SH-SY5Y (cell line): Measurements from ENCODE around the gene DIABLO.
A peak's percentile ranks its signal among the peaks of the same experiment; 100 is the strongest.

ENCODE experiments used
- GATA2 ChIP-seq: IDR thresholded peaks from 2 replicates; pipeline ENCODE4 v1.6.1; 2011; ENCODE audit warnings: mild to moderate bottlenecking, low read depth, low read length
- GATA3 ChIP-seq: IDR thresholded peaks from 2 replicates; pipeline ENCODE4 v1.6.1; 2011; ENCODE audit warnings: low read depth, mild to moderate bottlenecking, low read length, moderate library complexity

The DIABLO gene

GRCh38 chr12:122184517-122184916, 41.3 kb downstream of the DIABLO start:
- TF ChIP-seq GATA2 (no peak), GATA3 (no peak)

GRCh38 chr12:122183588-122183940, 42.3 kb downstream of the DIABLO start:
- TF ChIP-seq GATA3 (no peak), GATA2 (no peak)

- TF ChIP-seq GATA3 = no peak
- TF ChIP-seq GATA2 = no peak
These were observed 42.8 kb downstream of the DIABLO start, which contains the start of gene LRRC43 for GRCh38 chr12:122182887-122183587. LRRC43 (plus strand) TSS chr12:122183123; CDS start chr12:122183145, 22 bp downstream.

- no peak for TF ChIP-seq GATA2
- TF ChIP-seq GATA3 = no peak
These were observed 51.6 kb downstream of the DIABLO start, which contains the start of gene IL31 for GRCh38 chr12:122174155-122174845. IL31 (minus strand) TSS chr12:122174221; CDS start chr12:122174172, 49 bp downstream.

GRCh38 chr12:122172262-122172939, 53.5 kb downstream of the DIABLO start:
- no peak for TF ChIP-seq GATA3
- TF ChIP-seq GATA2 = no peak

- TF ChIP-seq GATA2 = no peak
- TF ChIP-seq GATA3 = no peak
These were observed 54.5 kb downstream of the DIABLO start for GRCh38 chr12:122171399-122171798.

- TF ChIP-seq GATA3 (no peak), GATA2 (no peak)
These were observed 57.4 kb downstream of the DIABLO start for GRCh38 chr12:122168492-122168891.

GRCh38 chr12:122167356-122167925, 58.4 kb downstream of the DIABLO start:
- TF ChIP-seq GATA3 = no peak
- TF ChIP-seq GATA2 = no peak

GRCh38 chr12:122166422-122167349, 59.2 kb downstream of the DIABLO start:
- TF ChIP-seq GATA2 = no peak
- no peak for TF ChIP-seq GATA3

- TF ChIP-seq GATA3 (no peak), GATA2 (no peak)
These were observed 62.9 kb downstream of the DIABLO start for GRCh38 chr12:122162976-122163375.

GRCh38 chr12:122161682-122162081, 64.2 kb downstream of the DIABLO start:
- TF ChIP-seq GATA3 (no peak), GATA2 (no peak)

- TF ChIP-seq GATA3 = no peak
- TF ChIP-seq GATA2 = no peak
These were observed 65.1 kb downstream of the DIABLO start for GRCh38 chr12:122160761-122161160.

GRCh38 chr12:122159882-122160281, 66.0 kb downstream of the DIABLO start:
- TF ChIP-seq GATA2 (peak; percentile 84), GATA3 (peak; percentile 58)
